Testis (tissue), 3 donors: ENCODE data around the gene SUPT7L. TPM values are rescaled to one million over a fixed set of nuclear protein-coding genes. Genes with fewer than 3 reads are reported as not detected.

Experiments
- DNase-seq: peaks from one replicate; pipeline ENCODE4 v3.0.0-alpha.2; 2019
- H3K27ac ChIP-seq, 2 donors: fragments of 200-600 bp; sonication (generic); one replicate each; pipeline ENCODE4 v1.5.1; 2019
- H3K27me3 ChIP-seq: fragments of 200-600 bp; sonication (generic); one replicate; pipeline ENCODE4 v1.5.1; 2019
- H3K36me3 ChIP-seq: fragments of 200-600 bp; sonication (generic); one replicate; pipeline ENCODE4 v1.5.1; 2017; ENCODE audit warnings: low read depth; ENCODE audit errors: missing control alignments
- H3K4me1 ChIP-seq: fragments of 200-600 bp; sonication (generic); one replicate; pipeline ENCODE4 v1.5.1; 2019
- H3K4me3 ChIP-seq, 2 donors: fragments of 200-600 bp; sonication (generic); one replicate each; pipeline ENCODE4 v1.5.1; 2017 to 2019
- H3K9me3 ChIP-seq: fragments of 200-600 bp; sonication (generic); one replicate; pipeline ENCODE4 v1.5.1; 2017
- POLR2A ChIP-seq: fragments of 450-650 bp; IDR thresholded peaks from one replicate; pipeline ENCODE4 v1.6.1; 2017; ENCODE audit warnings: antibody characterized with exemption, mild to moderate bottlenecking, moderate library complexity
- WGBS, 2 donors: methylation state at CpG; one replicate each; pipeline ENCODE4 v1.1.5; 2018; 5-methylcytosine and 5-hydroxymethylcytosine counted together
- intact Hi-C: fragments of 100-400 bp; cut with DNase I; formaldehyde crosslinking; loops from one replicate; pipeline ENCODE4 v1.15.1; 2023; ENCODE audit warnings: low total_unique reads
- polyA plus RNA-seq: library from polyadenylated mRNA; stranded (reverse); fragments of 350-450 nt; fragmentation: Illumina TruSeq; extraction: RNeasy Lipid Tissue Mini Kit (QIAGEN cat#74804); gene quantifications from one replicate; pipeline ENCODE4 v1.2.3, GENCODE V29; 2014; ENCODE audit warnings: low read depth, low replicate concordance; ENCODE audit not compliant: insufficient read depth
- small RNA-seq, 2 donors: library from RNA; depleted of rRNA; stranded (forward); fragments of <200 nt; gene quantifications; one replicate each; pipeline ENCODE3, GENCODE V24; 2016
- total RNA-seq, 2 donors: library from RNA; depleted of rRNA; stranded (reverse); fragments of >200 nt; gene quantifications; one replicate each; pipeline ENCODE4 v1.2.3, GENCODE V29; 2016
- TF ChIP-seq, protein P1 (sequence below), 3 experiments: fragments of 450-650 bp in 2 of 3; fragments of 200-600 bp in 1 of 3; sonication (generic) in 1 of 3; IDR thresholded peaks; one replicate each; pipeline ENCODE4 v1.5.1; 2016 to 2019; ENCODE audit warnings: antibody characterized with exemption in 3 of 3, mild to moderate bottlenecking in 2 of 3, moderate library complexity in 1 of 3

Gene SUPT7L
- total and polyA plus RNA-seq, 3 donors from 2014 or later, result 39.3 to 40.4 (median 39.9) TPM

DNA sequence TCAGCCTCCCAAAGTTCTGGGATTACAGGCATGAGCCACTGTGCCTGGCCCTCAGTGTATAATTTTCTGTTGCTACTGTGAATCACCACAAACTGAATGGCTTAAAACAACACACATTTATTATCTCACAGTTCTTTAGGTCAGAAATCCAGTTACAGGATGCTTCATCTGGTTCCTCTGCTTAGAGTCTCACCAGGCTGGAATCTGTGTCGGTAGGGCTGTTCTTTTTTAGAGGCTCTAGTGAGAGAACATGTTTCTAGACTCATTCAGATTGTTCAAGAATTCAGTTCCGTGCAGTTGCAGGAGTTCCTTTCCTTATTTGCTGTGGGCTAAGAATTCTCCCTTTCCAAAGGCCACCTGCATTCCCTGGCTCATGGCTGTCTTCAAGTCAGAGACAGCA lies 56.8 kb downstream of the SUPT7L start:
- DNase-seq, result no peak
- intact Hi-C loops, result no loop called here
- no peaks in the 10 kb centered on the region for H3K36me3 ChIP-seq

More for the DNA sequence above, 56.8 kb downstream of the SUPT7L start:
- TF ChIP-seq, protein P1, sequence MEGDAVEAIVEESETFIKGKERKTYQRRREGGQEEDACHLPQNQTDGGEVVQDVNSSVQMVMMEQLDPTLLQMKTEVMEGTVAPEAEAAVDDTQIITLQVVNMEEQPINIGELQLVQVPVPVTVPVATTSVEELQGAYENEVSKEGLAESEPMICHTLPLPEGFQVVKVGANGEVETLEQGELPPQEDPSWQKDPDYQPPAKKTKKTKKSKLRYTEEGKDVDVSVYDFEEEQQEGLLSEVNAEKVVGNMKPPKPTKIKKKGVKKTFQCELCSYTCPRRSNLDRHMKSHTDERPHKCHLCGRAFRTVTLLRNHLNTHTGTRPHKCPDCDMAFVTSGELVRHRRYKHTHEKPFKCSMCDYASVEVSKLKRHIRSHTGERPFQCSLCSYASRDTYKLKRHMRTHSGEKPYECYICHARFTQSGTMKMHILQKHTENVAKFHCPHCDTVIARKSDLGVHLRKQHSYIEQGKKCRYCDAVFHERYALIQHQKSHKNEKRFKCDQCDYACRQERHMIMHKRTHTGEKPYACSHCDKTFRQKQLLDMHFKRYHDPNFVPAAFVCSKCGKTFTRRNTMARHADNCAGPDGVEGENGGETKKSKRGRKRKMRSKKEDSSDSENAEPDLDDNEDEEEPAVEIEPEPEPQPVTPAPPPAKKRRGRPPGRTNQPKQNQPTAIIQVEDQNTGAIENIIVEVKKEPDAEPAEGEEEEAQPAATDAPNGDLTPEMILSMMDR (IDR thresholded peaks at IDR 0.05), result no peak
- no peak for TF ChIP-seq POLR2A
- H3K27ac ChIP-seq, result no peak overlapping the region
- H3K4me1 ChIP-seq, result no peaks in the 10 kb centered on the region
- 68 to 95% methylated on average over 2 of the region's 2 CpGs for WGBS, 2 donors
- H3K4me3 ChIP-seq, result no peak overlapping the region
- no peaks in the 10 kb centered on the region for H3K27me3 ChIP-seq
- no peaks in the 10 kb centered on the region for H3K9me3 ChIP-seq

Small RNA genes lying within 50 kb of the gene (small RNA-seq; reads per million reads assigned to genes)
- 0 reads per million in 2 donors for gene RF00340

Other genes with a start within 250 kb of the SUPT7L start
- 100 to 1,000 TPM; 112 to 139 TPM for gene NRBP1, start 235.0 kb downstream of the SUPT7L start, total RNA-seq
- 191 TPM for gene NRBP1, start 235.0 kb downstream of the SUPT7L start, polyA plus RNA-seq
- gene KRTCAP3, start 221.2 kb downstream of the SUPT7L start, total RNA-seq, result 1 to 10 TPM; 4.3 to 6.8 TPM
- 5.1 TPM for gene KRTCAP3, start 221.2 kb downstream of the SUPT7L start, polyA plus RNA-seq
- 100 to 1,000 TPM in 1 of 2 donors, 10 to 100 TPM in 1; 76.4 to 133 TPM for gene IFT172, start 173.9 kb downstream of the SUPT7L start, total RNA-seq
- gene IFT172, start 173.9 kb downstream of the SUPT7L start, polyA plus RNA-seq, result 151 TPM
- 10 to 100 TPM; 23.5 to 39.2 TPM for gene FNDC4, start 168.4 kb downstream of the SUPT7L start, total RNA-seq
- gene FNDC4, start 168.4 kb downstream of the SUPT7L start, polyA plus RNA-seq, result 35.9 TPM
- 1 to 10 TPM; 2.3 to 3.3 TPM for gene GCKR, start 166.8 kb downstream of the SUPT7L start, total RNA-seq
- gene GCKR, start 166.8 kb downstream of the SUPT7L start, polyA plus RNA-seq, result 4.9 TPM
- 10 to 100 TPM; 60.6 to 64.9 TPM for gene ZNF512, start 80.6 kb downstream of the SUPT7L start, total RNA-seq
- gene ZNF512, start 80.6 kb downstream of the SUPT7L start, polyA plus RNA-seq, result 33.6 TPM
- gene CCDC121, start 34.6 kb downstream of the SUPT7L start, total RNA-seq, result 10 to 100 TPM; 10.2 to 20.2 TPM
- gene CCDC121, start 34.6 kb downstream of the SUPT7L start, polyA plus RNA-seq, result 40.5 TPM
- 10 to 100 TPM; 28.8 to 29.3 TPM for gene GPN1, start 34.6 kb downstream of the SUPT7L start, total RNA-seq
- 77.5 TPM for gene GPN1, start 34.6 kb downstream of the SUPT7L start, polyA plus RNA-seq
- 10 to 100 TPM; 55.3 to 56.5 TPM for gene SLC4A1AP, start 275 bp upstream of the SUPT7L start, total RNA-seq
- 60.5 TPM for gene SLC4A1AP, start 275 bp upstream of the SUPT7L start, polyA plus RNA-seq
- 100 to 1,000 TPM; 142 to 175 TPM for gene MRPL33, start 108.1 kb upstream of the SUPT7L start, total RNA-seq
- 204 TPM for gene MRPL33, start 108.1 kb upstream of the SUPT7L start, polyA plus RNA-seq
- gene RBKS, start 226.8 kb upstream of the SUPT7L start, total RNA-seq, result 1 to 10 TPM; 6.1 to 6.3 TPM
- 18.4 TPM for gene RBKS, start 226.8 kb upstream of the SUPT7L start, polyA plus RNA-seq
- 10 to 100 TPM; 49.2 to 59.1 TPM for gene BABAM2, start 227.1 kb upstream of the SUPT7L start, total RNA-seq
- gene BABAM2, start 227.1 kb upstream of the SUPT7L start, polyA plus RNA-seq, result 70.6 TPM